ENCODE data around the gene METTL25.

The METTL25 gene

DNA sequence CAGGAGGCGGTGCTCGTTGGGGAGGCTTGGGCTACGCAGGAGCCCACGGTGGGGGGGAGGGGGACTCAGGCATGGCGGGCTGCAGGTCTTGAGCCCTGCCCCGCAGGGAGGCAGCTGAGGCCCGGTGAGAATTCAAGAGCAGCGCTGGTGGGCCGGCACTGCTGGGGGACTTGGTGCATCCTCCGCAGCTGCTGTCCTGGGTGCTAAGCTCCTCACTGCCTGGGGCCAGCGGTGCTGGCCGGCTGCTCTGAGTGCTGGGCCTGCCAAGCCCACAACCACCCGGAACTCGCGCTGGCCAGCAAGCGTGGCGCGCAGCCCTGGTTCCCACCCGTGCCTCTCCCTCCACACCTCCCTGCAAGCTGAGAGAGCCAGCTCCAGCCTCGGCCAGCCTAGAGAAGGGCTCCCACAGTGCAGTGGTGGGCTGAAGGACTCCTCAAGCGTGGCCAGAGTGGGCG lies 3.2 kb downstream of the METTL25 start:
- DNase-seq (ENCODE audit: extremely low read depth, low read depth) = no peak
- TF ChIP-seq, protein P1, sequence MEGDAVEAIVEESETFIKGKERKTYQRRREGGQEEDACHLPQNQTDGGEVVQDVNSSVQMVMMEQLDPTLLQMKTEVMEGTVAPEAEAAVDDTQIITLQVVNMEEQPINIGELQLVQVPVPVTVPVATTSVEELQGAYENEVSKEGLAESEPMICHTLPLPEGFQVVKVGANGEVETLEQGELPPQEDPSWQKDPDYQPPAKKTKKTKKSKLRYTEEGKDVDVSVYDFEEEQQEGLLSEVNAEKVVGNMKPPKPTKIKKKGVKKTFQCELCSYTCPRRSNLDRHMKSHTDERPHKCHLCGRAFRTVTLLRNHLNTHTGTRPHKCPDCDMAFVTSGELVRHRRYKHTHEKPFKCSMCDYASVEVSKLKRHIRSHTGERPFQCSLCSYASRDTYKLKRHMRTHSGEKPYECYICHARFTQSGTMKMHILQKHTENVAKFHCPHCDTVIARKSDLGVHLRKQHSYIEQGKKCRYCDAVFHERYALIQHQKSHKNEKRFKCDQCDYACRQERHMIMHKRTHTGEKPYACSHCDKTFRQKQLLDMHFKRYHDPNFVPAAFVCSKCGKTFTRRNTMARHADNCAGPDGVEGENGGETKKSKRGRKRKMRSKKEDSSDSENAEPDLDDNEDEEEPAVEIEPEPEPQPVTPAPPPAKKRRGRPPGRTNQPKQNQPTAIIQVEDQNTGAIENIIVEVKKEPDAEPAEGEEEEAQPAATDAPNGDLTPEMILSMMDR (IDR thresholded peaks at IDR 0.05; ENCODE audit: low read depth, low read length, missing control alignments) = no peak
- H3K4me3 ChIP-seq (replicated peaks; ENCODE audit: low read depth, low read length) = no peak overlapping the region

DNA sequence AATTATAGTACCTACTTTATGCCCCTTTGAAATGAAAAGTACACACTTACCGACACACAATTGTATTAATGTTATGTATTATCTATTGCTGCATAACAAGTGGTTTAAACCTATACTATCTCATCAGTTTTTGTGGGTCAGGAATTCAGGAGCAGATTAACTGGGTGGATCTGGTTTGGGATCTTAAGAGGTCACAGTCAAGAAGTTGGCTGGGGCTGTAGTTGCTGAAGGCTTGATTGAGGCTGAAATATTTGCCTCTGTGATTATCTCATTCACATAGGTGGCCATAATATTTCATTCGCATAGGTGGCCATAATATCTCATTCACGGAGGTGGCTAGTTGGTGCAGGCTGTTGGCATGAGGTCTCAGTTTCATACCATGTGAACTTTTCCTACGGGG lies 5.7 kb downstream of the METTL25 start:
- TF ChIP-seq, protein P1 (IDR thresholded peaks at IDR 0.05; ENCODE audit: low read depth, low read length, missing control alignments) = no peak
- H3K4me3 ChIP-seq (replicated peaks; ENCODE audit: low read depth, low read length) = no peak overlapping the region
- DNase-seq (ENCODE audit: extremely low read depth, low read depth) = no peak

DNA sequence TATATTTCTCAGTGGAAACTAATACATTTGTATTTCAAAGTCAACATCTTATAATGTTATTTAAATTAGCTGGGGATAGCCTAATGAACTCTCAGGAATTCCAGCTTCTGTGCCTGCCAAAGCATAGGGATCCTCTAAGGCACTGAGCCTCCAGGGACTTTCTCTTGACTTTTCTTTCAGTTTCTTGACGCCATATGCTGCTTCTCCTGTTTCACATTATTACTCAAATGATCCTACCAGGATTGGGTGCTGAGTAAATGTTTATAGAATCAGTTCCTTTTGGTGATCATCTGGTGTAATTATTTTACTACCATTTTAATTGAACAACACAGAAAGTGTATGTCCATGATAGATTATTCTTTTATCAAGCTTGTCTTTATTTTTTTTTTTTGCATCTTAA lies 7.9 kb downstream of the METTL25 start:
- peak; percentile 21 for DNase-seq (ENCODE audit: extremely low read depth, low read depth)
- no peak overlapping the region; the same call in 1 of the 2 replicates for H3K4me3 ChIP-seq (replicated peaks; ENCODE audit: low read depth, low read length)
- TF ChIP-seq, protein P1 (IDR thresholded peaks at IDR 0.05; ENCODE audit: low read depth, low read length, missing control alignments) = no peak

DNA sequence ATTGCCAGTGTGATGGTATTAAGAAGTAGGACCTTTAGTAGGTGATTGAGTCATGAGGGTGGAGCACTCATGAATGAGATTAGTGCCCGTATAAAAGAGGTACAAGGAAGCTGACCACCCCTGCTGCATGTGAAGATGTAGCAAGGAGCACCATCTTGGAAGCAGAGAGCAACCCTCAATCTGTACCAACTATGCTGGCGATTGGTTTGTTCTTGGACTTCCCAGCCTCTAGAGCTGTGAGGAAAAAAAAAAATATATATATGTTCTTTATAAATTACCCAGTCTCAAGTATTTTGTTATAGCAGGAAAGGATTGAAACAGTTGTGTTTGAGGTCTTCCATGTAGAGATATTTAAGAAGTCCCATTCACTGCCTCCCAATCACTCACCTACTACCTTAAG lies 16.9 kb downstream of the METTL25 start:
- DNase-seq (ENCODE audit: extremely low read depth, low read depth) = no peak
- TF ChIP-seq, protein P1 (IDR thresholded peaks at IDR 0.05; ENCODE audit: low read depth, low read length, missing control alignments) = no peak
- no peak overlapping the region for H3K4me3 ChIP-seq (replicated peaks; ENCODE audit: low read depth, low read length)

DNA sequence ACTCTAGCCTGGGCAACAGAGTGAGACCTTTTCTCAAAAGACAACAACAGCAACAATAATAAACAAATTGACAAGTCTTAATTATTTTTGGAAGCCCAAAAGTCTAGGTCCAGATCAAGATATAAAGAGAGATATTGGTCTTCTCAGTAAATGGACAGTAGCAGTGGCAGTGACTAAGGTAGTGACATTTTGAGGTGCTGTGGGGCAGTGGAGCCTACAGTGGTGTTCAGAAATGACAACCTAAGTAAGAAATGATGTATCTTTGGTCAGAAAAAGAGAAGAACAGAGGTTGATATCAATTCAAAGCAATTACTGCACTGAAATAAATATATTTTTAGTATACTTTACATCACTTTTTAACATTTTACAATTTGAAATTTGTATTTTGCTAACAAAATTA lies 20.7 kb downstream of the METTL25 start:
- H3K4me3 ChIP-seq (replicated peaks; ENCODE audit: low read depth, low read length) = no peak overlapping the region
- DNase-seq (ENCODE audit: extremely low read depth, low read depth) = no peak
- TF ChIP-seq, protein P1 (IDR thresholded peaks at IDR 0.05; ENCODE audit: low read depth, low read length, missing control alignments) = no peak

DNA sequence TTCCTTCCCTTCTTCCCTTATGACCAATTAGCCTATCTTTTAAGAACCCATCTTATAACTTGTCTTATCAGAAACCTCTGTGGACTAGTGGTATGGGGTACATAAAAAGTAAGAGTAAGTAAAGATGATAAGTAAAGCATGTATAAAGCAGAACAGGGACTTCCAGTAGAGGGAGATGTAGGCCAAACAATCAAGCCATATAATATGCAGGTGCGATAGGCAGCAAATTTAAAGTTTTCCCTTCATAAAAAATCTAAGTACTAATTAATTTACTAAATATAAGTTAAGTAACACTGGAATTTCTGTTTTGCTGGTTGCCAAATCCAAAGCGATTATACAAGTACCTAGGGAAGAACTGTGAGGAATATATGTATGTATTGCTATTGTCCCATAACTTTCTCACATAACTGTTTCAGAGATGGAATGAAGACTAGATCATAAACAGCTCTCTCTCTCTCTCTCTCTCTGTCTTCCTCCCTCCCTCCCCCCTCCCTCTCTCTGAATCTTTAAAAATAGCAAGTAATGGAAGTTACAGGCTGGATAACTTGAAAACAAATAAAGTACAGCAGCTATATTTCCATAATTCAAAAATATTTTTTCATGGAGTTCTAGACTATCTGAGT lies 25.7 kb downstream of the METTL25 start:
- H3K4me3 ChIP-seq (replicated peaks; ENCODE audit: low read depth, low read length) = no peak overlapping the region
- DNase-seq (ENCODE audit: extremely low read depth, low read depth) = peak; percentile 16
- TF ChIP-seq, protein P1 (IDR thresholded peaks at IDR 0.05; ENCODE audit: low read depth, low read length, missing control alignments) = peak; percentile 36

DNA sequence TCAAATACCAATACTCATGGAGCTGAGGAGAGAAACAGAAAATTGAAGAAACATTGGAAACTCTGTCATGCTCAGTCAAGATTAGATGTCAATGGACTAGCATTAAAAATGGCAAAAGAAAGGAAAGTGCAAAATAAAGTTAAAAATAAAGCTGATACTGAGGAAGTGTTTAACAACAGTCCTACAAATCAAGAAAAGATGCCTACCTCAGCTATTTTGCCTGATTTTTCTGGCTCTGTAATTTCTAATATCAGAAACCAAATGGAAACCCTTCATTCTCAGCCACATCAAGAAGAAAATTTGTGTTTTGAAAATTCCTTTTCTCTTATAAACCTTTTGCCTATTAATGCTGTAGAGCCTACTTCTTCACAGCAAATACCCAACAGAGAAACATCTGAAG lies 40.5 kb downstream of the METTL25 start:
- TF ChIP-seq, protein P1 (IDR thresholded peaks at IDR 0.05; ENCODE audit: low read depth, low read length, missing control alignments) = no peak
- DNase-seq (ENCODE audit: extremely low read depth, low read depth) = no peak
- H3K4me3 ChIP-seq (replicated peaks; ENCODE audit: low read depth, low read length) = no peak overlapping the region

Measured in HFF-Myc (cell line).